ENCODE data around the gene GAGE2A.
"Not testable (repeated sequence)": the region's sequence is repeated elsewhere in the genome, so short reads cannot be mapped to it uniquely, and the experiment has no call there.

Gene GAGE2A

DNA sequence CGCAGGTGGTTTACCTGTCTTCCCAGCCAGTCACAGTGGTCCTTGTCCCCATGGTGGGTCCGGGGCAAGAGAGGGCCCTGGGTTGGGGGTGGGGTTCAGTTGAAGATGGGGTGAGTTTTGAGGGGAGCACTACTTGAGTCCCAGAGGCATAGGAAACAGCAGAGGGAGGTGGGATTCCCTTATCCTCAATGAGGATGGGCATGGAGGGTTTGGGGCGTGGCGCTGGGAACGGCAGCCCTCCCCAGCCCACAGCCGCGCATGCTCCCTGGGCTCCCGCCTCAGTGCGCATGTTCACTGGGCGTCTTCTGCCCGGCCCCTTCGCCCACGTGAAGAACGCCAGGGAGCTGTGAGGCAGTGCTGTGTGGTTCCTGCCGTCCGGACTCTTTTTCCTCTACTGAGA lies at the start of gene GAGE2A:
Gene GAGE2A (plus strand): TSS at position 301 of the 400 bp plus-strand sequence. CDS start 1,155 bp downstream, outside the sequence.
- H3K4me2 ChIP-seq, H3K9ac ChIP-seq, H3K4me1 ChIP-seq, H3K4me3 ChIP-seq, H3K36me3 ChIP-seq, H4K20me1 ChIP-seq, H3K9me3 ChIP-seq, H3K27ac ChIP-seq, H3K27me3 ChIP-seq: not testable (repeated sequence)

- not testable (repeated sequence) for H3K36me3 ChIP-seq, H3K4me2 ChIP-seq
These were observed 47.9 kb upstream of the GAGE2A start, which contains the start of gene GAGE12D for GRCh38 chrX:49541433-49541832. Gene GAGE12D, plus strand, starts transcription at chrX:49541733. Its CDS starts 1,155 bp downstream, at chrX:49542888.

DNA sequence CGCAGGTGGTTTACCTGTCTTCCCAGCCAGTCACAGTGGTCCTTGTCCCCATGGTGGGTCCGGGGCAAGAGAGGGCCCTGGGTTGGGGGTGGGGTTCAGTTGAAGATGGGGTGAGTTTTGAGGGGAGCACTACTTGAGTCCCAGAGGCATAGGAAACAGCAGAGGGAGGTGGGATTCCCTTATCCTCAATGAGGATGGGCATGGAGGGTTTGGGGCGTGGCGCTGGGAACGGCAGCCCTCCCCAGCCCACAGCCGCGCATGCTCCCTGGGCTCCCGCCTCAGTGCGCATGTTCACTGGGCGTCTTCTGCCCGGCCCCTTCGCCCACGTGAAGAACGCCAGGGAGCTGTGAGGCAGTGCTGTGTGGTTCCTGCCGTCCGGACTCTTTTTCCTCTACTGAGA lies 38.3 kb upstream of the GAGE2A start, which contains the start of gene GAGE12E:
Gene GAGE12E (plus strand): TSS at position 301 of the 400 bp plus-strand sequence. CDS start 1,155 bp downstream, outside the sequence.
- H3K4me3 ChIP-seq, H4K20me1 ChIP-seq, H3K27ac ChIP-seq: not testable (repeated sequence)

More at GRCh38 chrX:49541433-49541832, 47.9 kb upstream of the GAGE2A start, which contains the start of gene GAGE12D:
- H3K9ac ChIP-seq, H3K4me1 ChIP-seq, H3K27me3 ChIP-seq, H3K4me3 ChIP-seq, H4K20me1 ChIP-seq, H3K9me3 ChIP-seq, H3K27ac ChIP-seq: not testable (repeated sequence)

GRCh38 chrX:49560542-49560941 lies 28.8 kb upstream of the GAGE2A start, which contains the start of gene GAGE12F:
Gene GAGE12F, plus strand, starts transcription at chrX:49560842. Its CDS starts 1,155 bp downstream, at chrX:49561997.
- H3K4me3 ChIP-seq, H4K20me1 ChIP-seq, H3K4me2 ChIP-seq, H3K9me3 ChIP-seq, H3K36me3 ChIP-seq, H3K27ac ChIP-seq, H3K27me3 ChIP-seq, H3K9ac ChIP-seq, H3K4me1 ChIP-seq: not testable (repeated sequence)

More for the DNA sequence above, 38.3 kb upstream of the GAGE2A start, which contains the start of gene GAGE12E:
- not testable (repeated sequence) for H3K27me3 ChIP-seq, H3K9ac ChIP-seq, H3K36me3 ChIP-seq, H3K4me2 ChIP-seq, H3K9me3 ChIP-seq, H3K4me1 ChIP-seq

- H3K27ac ChIP-seq, H3K27me3 ChIP-seq, H3K4me3 ChIP-seq, H4K20me1 ChIP-seq, H3K4me1 ChIP-seq, H3K9ac ChIP-seq, H3K36me3 ChIP-seq, H3K4me2 ChIP-seq, H3K9me3 ChIP-seq: not testable (repeated sequence)
These were observed 20.6 kb upstream of the GAGE2A start for GRCh38 chrX:49568728-49569127.

DNA sequence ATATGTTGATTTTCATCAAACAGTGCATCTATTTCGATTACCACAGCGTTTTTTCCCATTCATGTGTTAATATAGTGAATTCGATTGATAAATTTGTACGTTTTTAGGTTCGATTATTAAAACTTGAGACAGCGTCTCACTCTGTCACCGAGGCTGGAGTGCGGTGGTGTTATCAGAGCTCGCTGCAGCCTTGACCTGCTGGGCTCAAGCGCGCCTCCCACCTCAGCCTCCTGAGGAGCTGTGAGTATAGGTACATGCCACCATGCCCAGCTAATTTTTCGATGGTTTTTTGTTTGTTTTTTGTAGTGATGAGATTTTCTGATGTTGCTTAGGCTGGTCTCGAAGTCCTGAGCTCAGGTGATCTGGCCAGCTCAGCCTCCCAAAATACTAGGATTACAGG lies 20.1 kb upstream of the GAGE2A start:
- not testable (repeated sequence) for H4K20me1 ChIP-seq, H3K9ac ChIP-seq, H3K9me3 ChIP-seq, H3K27ac ChIP-seq, H3K27me3 ChIP-seq, H3K4me3 ChIP-seq, H3K4me1 ChIP-seq, H3K36me3 ChIP-seq, H3K4me2 ChIP-seq

DNA sequence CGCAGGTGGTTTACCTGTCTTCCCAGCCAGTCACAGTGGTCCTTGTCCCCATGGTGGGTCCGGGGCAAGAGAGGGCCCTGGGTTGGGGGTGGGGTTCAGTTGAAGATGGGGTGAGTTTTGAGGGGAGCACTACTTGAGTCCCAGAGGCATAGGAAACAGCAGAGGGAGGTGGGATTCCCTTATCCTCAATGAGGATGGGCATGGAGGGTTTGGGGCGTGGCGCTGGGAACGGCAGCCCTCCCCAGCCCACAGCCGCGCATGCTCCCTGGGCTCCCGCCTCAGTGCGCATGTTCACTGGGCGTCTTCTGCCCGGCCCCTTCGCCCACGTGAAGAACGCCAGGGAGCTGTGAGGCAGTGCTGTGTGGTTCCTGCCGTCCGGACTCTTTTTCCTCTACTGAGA lies 19.2 kb upstream of the GAGE2A start, which contains the start of gene GAGE12G:
Gene GAGE12G (plus strand): TSS at position 301 of the 400 bp plus-strand sequence. CDS start 1,155 bp downstream, outside the sequence.
- not testable (repeated sequence) for H3K9me3 ChIP-seq, H3K27me3 ChIP-seq, H3K4me1 ChIP-seq, H3K36me3 ChIP-seq, H3K4me3 ChIP-seq, H3K4me2 ChIP-seq, H3K27ac ChIP-seq, H3K9ac ChIP-seq, H4K20me1 ChIP-seq

GRCh38 chrX:49579649-49580048 lies 9.6 kb upstream of the GAGE2A start, which contains the start of gene GAGE12H:
Gene GAGE12H, plus strand, starts transcription at chrX:49579949. Its CDS starts 1,155 bp downstream, at chrX:49581104.
- H3K9me3 ChIP-seq, H4K20me1 ChIP-seq, H3K4me3 ChIP-seq, H3K27ac ChIP-seq, H3K4me1 ChIP-seq, H3K27me3 ChIP-seq, H3K36me3 ChIP-seq, H3K4me2 ChIP-seq, H3K9ac ChIP-seq: not testable (repeated sequence)

DNA sequence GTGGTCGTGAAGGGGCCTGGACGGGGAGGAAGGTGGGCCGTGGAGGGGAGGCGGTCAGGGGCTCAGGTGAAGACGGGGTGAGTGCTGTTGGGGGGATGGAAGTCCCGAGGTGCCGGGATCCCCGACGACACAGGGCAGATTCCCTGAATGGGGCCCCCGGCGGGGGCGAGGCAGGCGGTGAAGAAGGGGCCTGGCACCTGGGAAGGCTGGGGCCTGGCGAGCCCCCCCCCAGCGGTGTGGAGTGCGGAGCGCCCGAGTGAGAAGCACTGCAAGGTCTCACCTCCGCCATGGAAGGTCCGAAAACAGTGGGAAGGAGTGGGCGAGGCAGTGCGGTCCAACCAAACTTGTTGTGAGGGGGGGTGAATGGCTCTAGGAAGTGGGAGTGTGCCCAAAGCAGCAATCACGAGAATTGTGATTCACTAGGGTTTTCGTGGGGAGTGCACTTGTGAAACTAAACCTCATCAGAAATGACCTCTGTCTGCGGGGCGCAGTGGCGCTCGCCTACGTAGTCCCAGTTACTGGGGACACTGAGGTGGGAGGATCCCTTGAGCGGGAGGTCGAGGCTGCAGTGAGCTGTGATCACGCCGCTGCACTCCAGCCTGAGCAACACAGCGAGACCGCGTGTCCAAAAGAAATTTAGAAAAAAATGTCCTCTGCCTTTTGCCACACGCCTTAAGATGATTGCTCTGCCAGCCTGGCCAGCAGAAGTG lies 628 bp downstream of the GAGE2A start:
- not testable (repeated sequence) for H3K27me3 ChIP-seq, H3K27ac ChIP-seq, H3K4me3 ChIP-seq, H4K20me1 ChIP-seq, H3K36me3 ChIP-seq, H3K4me2 ChIP-seq, H3K9ac ChIP-seq, H3K9me3 ChIP-seq, H3K4me1 ChIP-seq

DNA sequence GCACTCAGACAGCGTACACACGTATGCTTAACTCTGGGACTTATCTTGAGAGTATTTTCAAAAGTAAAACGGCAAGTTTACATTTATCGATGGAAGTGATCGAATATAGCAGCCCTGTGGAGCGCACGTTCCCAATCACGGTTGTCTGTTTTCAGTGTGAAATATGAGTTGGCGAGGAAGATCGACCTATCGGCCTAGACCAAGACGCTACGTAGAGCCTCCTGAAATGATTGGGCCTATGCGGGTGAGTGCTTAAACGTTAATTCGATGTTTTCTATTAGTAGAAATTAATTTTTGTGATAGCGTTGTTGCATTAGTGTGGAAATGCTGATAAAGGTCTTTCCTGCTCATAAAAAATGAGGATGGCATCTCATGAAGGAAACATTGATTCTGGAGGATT lies 1.2 kb downstream of the GAGE2A start:
- H3K9me3 ChIP-seq, H3K9ac ChIP-seq, H3K27ac ChIP-seq, H3K36me3 ChIP-seq, H3K4me1 ChIP-seq, H3K4me3 ChIP-seq, H3K27me3 ChIP-seq, H4K20me1 ChIP-seq, H3K4me2 ChIP-seq: not testable (repeated sequence)

DNA sequence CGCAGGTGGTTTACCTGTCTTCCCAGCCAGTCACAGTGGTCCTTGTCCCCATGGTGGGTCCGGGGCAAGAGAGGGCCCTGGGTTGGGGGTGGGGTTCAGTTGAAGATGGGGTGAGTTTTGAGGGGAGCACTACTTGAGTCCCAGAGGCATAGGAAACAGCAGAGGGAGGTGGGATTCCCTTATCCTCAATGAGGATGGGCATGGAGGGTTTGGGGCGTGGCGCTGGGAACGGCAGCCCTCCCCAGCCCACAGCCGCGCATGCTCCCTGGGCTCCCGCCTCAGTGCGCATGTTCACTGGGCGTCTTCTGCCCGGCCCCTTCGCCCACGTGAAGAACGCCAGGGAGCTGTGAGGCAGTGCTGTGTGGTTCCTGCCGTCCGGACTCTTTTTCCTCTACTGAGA lies 9.4 kb downstream of the GAGE2A start, which contains the start of gene GAGE1:
Gene GAGE1 (plus strand): TSS at position 301 of the 400 bp plus-strand sequence. CDS start 1,155 bp downstream, outside the sequence.
- H3K4me2 ChIP-seq, H3K4me1 ChIP-seq, H4K20me1 ChIP-seq, H3K9ac ChIP-seq, H3K9me3 ChIP-seq, H3K36me3 ChIP-seq, H3K27me3 ChIP-seq, H3K4me3 ChIP-seq, H3K27ac ChIP-seq: not testable (repeated sequence)

Data from BLaER1 (cell line).